Cardiac fibroblast (primary cell): Measurements from ENCODE around the gene PTPRD.

Source experiments
- DNase-seq, 2 donors: peaks; one replicate each; pipeline versions ENCODE4 v3.0.0 to v3.0.0-alpha.2; 2010; ENCODE audit warnings: low read depth in 2 of 2
- H3K4me3 ChIP-seq, 2 donors: replicated peaks in 1 of 2; 1 replicate in 1 of 2; 2 replicates in 1 of 2; pipeline ENCODE4 v1.5.1; 2011; ENCODE audit warnings: low read depth in 2 of 2, low read length in 2 of 2, mild to moderate bottlenecking in 2 of 2, moderate library complexity in 1 of 2
- TF ChIP-seq, protein P1 (sequence below): IDR thresholded peaks from one replicate; pipeline ENCODE4 v1.5.1; 2011; ENCODE audit warnings: low read depth, mild to moderate bottlenecking, low read length, inconsistent platforms

The PTPRD gene

DNA sequence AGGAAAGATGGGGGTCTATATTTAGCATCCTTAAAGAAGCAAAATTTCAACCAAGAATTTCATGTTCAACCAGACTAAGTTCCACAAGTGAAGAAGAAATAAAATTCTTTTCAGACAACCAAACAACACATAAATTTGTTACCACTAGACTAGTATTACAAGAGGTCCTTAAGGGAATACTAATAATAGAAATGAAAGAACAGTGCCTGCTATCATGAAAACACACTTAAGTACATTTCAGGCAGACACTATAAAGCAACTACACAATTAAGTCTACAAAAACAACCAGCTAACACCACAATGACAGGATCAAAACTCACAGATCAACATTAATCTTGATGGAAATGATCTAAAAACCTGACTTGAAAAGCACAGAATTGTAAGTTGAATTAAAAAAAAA, 477.2 kb downstream of the PTPRD start:
- TF ChIP-seq, protein P1, sequence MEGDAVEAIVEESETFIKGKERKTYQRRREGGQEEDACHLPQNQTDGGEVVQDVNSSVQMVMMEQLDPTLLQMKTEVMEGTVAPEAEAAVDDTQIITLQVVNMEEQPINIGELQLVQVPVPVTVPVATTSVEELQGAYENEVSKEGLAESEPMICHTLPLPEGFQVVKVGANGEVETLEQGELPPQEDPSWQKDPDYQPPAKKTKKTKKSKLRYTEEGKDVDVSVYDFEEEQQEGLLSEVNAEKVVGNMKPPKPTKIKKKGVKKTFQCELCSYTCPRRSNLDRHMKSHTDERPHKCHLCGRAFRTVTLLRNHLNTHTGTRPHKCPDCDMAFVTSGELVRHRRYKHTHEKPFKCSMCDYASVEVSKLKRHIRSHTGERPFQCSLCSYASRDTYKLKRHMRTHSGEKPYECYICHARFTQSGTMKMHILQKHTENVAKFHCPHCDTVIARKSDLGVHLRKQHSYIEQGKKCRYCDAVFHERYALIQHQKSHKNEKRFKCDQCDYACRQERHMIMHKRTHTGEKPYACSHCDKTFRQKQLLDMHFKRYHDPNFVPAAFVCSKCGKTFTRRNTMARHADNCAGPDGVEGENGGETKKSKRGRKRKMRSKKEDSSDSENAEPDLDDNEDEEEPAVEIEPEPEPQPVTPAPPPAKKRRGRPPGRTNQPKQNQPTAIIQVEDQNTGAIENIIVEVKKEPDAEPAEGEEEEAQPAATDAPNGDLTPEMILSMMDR: no peak
- no peak overlapping the region for H3K4me3 ChIP-seq
- DNase-seq: no peak

DNA sequence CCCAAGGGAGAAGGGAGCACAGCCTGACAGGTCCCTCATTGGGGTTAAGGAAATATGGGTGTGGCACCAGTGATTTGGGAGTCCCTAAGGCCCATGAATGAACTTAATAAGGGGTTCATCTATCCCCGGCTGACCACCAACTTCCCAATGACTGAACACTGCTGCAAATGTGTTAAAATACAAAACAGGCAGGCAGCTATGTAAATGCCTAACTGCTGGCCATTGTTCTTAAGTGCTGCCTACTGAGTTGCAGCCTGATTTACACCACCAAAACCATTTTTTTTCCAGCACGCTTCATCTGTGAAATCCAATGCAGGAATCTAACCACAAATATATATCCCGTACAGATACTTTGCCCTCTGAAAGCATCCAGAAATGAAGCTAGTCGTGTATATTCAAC, 478.5 kb downstream of the PTPRD start:
- DNase-seq: no peak
- H3K4me3 ChIP-seq: no peak overlapping the region
- TF ChIP-seq, protein P1: no peak

DNA sequence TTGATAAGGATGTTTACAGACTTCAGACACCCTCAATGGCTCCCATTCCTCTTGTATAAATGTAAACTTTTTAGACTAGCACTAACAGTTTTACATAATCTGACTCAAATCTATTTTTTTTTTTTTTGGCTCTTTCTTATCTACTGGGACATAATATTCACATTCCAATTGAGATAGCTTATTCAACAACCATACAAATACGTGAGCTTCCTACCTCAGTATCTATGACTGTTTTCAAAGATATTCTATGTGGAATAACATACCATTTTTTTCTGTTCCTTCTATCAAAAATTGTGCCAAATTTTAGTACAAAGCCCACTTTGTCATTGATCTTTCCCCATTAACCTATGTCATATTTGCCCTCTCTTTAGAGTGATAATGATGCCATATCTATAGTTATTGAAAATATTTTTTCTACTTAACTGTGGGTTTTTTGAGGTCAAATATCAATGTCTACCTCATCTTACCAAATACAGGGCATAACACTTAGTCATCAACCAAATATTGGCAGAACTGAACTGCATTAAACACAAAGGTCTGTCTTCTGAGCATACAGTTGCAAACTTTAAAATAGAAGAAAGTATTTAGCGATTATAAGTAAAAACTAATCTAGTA, 482.6 kb downstream of the PTPRD start:
- DNase-seq: no peak
- TF ChIP-seq, protein P1: no peak
- H3K4me3 ChIP-seq: no peak overlapping the region

DNA sequence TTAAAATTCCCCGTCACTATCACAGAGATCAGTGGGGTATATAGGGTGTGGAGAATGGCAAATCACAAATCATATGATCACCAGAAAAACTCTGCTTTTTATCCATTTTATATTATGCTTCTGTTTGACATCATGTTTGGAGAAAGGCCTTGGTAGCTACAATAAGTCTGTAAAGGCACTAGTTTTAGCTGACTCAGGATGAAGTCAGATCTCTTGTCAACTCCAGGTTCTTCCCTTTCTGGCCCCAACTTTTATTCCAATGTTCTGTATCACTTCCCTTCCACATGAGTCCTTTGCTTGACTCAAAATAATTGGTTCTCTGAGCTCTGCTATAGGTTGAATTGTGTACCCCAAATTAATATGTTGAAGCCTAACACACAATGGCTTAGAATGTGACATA, 484.9 kb downstream of the PTPRD start:
- no peak for DNase-seq
- H3K4me3 ChIP-seq: no peak overlapping the region
- TF ChIP-seq, protein P1: no peak

DNA sequence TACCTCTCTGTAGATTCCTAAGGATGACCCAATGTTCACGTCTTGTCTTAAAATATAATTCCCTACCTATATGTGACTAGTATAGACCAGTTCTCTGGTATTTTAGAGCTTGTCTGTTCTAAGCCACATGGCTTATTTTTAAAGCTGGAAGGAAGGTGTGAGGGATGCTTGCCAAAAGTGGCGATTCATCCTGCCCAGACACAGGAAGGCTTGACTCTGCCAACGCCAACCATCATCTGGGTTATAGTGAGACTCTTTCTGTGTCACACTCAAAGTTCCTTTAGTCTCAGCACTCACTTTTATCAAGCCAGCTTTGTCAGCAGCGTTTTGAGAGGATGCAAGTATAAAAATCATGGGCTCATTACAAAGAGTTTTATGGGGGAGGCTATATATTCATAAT, 500.0 kb downstream of the PTPRD start:
- TF ChIP-seq, protein P1: no peak
- no peak for DNase-seq
- H3K4me3 ChIP-seq: no peak overlapping the region

DNA sequence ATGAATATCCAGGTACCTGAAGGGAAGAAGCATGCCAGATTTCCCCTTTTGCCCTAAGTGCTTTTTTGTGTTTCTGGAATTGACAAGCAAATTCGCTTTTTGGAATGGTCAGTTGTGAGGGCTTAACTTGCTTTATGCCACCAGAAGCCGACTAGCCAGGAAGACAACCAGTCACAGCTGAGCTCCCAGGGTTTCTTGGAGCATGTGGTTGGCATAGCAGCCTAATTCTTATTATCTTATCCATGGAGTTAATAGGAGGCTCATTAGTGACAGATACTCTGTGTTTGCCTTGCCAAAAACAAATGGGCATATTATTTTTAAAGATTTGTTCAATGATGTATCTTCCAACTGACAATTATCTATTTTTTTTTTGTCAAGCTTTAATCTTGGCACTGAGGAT, 500.7 kb downstream of the PTPRD start:
- DNase-seq: no peak
- TF ChIP-seq, protein P1: no peak

DNA sequence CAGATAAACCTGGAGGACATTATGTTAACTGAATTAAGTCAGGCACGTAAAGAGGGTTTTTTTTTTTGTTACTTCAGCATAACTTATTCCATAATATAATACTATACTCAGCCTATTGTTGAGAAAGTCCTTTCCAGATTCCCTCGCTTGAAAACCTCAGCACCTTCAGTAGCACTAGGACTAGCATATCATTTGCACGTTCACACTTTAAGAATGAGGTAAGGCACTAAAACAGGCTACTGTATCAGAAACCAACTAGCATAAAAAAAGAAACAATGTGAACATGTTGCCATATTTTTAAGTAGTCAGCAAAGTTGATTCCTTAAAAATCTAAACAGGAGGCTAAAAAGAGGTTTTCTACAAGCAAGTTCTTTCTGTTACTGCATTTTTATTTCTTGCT, 504.0 kb downstream of the PTPRD start:
- TF ChIP-seq, protein P1: no peak
- DNase-seq: no peak
- H3K4me3 ChIP-seq: no peak overlapping the region

More for the DNA sequence above, 500.7 kb downstream of the PTPRD start:
- no peak overlapping the region for H3K4me3 ChIP-seq
